Cardiac muscle cell (in vitro differentiated cells and primary cell): Measurements from ENCODE around the gene NCF4. TPM values are rescaled to one million over a fixed set of nuclear protein-coding genes. Genes with fewer than 3 reads are reported as not detected.

ENCODE experiments used
- DNase-seq, 2 donors: peaks; one replicate each; pipeline versions ENCODE4 v3.0.0 to v3.0.0-alpha.2; 2010 to 2017; ENCODE audit warnings: low read depth in 1 of 2, low spot score in 1 of 2
- H3K27ac ChIP-seq: fragments of 200-600 bp; sonication (generic); 2 replicates; pipeline ENCODE4 v1.5.1; 2016
- H3K27me3 ChIP-seq: fragments of 200-600 bp; sonication (generic); 2 replicates; pipeline ENCODE4 v1.6.0; 2016; ENCODE audit warnings: control low read depth
- H3K36me3 ChIP-seq: fragments of 200-600 bp; sonication (generic); 2 replicates; pipeline ENCODE4 v1.5.1; 2016; ENCODE audit warnings: control low read depth
- H3K4me1 ChIP-seq: fragments of 200-600 bp; sonication (generic); 2 replicates; pipeline ENCODE4 v1.8.1; 2017; ENCODE audit warnings: low read depth, mild to moderate bottlenecking, mixed run types
- H3K4me3 ChIP-seq: fragments of 200-600 bp; sonication (generic); 2 replicates; pipeline ENCODE4 v1.5.1; 2016; ENCODE audit warnings: mild to moderate bottlenecking
- H3K9me3 ChIP-seq: fragments of 200-600 bp; sonication (generic); 2 replicates; pipeline ENCODE4 v1.5.1; 2017; ENCODE audit warnings: low read depth, mild to moderate bottlenecking, control low read depth
- polyA plus RNA-seq: library from polyadenylated mRNA; unstranded; fragments of >200 nt; fragmentation: Nextera tagmentation; extraction: Ambion mirVana; gene quantifications from 2 replicates; pipeline ENCODE4 v1.2.1, GENCODE V29; 2016
- total RNA-seq: library from RNA; depleted of rRNA; stranded (reverse); fragments of >200 nt; gene quantifications from 2 replicates; pipeline ENCODE4 v1.2.3, GENCODE V29; 2016
- TF ChIP-seq, protein P1 (sequence below): IDR thresholded peaks from 2 replicates; pipeline ENCODE4 v1.5.1; 2012; ENCODE audit warnings: low read depth, mild to moderate bottlenecking, low read length

Gene NCF4
- total and polyA plus RNA-seq, 2 experiments from 2014 or later = not detected

DNA sequence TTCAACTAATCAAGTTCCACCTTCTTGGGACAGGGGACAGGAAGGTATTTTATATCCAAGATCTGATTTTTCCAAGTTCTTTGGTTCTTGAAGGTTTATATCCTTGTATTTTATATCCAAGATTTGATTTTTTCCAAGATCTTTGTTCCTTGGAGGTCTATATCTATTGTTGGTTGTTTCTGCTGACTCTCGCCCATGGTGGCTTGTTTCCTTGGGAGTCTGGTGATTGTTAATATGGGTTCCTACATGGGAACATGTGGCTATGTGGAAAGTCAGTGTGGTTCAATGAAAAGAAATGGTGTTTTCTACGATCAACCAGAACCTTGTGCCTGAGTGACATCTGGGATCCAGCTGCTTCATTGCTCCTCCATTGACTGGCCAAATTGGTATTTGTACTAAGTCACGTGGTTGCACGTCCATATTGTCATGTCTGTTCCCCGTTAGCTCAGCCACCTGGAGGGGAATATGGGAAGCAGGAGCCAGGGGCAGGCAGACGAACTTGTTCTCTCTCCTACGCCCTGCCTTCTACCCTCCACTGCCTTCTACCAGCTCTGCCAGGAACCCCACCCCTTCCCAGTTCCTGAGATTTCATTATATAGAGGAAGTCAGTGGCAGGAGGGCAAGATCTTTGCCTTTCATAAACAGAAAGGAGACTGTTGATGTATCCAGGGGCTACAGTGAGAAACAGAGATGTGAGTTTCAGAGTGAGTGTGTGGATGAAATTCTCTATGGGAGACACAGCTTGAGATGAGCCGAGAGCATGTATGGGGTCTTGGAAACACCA is 41.5 kb downstream of the NCF4 start:
- TF ChIP-seq, protein P1, sequence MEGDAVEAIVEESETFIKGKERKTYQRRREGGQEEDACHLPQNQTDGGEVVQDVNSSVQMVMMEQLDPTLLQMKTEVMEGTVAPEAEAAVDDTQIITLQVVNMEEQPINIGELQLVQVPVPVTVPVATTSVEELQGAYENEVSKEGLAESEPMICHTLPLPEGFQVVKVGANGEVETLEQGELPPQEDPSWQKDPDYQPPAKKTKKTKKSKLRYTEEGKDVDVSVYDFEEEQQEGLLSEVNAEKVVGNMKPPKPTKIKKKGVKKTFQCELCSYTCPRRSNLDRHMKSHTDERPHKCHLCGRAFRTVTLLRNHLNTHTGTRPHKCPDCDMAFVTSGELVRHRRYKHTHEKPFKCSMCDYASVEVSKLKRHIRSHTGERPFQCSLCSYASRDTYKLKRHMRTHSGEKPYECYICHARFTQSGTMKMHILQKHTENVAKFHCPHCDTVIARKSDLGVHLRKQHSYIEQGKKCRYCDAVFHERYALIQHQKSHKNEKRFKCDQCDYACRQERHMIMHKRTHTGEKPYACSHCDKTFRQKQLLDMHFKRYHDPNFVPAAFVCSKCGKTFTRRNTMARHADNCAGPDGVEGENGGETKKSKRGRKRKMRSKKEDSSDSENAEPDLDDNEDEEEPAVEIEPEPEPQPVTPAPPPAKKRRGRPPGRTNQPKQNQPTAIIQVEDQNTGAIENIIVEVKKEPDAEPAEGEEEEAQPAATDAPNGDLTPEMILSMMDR = no peak
- H3K36me3 ChIP-seq = no peaks in the 10 kb centered on the region
- H3K27ac ChIP-seq = no peak overlapping the region
- no peak for DNase-seq
- no peaks in the 10 kb centered on the region for H3K27me3 ChIP-seq
- no peaks in the 10 kb centered on the region for H3K9me3 ChIP-seq
- no peaks in the 10 kb centered on the region for H3K4me1 ChIP-seq
- no peak overlapping the region for H3K4me3 ChIP-seq

DNA sequence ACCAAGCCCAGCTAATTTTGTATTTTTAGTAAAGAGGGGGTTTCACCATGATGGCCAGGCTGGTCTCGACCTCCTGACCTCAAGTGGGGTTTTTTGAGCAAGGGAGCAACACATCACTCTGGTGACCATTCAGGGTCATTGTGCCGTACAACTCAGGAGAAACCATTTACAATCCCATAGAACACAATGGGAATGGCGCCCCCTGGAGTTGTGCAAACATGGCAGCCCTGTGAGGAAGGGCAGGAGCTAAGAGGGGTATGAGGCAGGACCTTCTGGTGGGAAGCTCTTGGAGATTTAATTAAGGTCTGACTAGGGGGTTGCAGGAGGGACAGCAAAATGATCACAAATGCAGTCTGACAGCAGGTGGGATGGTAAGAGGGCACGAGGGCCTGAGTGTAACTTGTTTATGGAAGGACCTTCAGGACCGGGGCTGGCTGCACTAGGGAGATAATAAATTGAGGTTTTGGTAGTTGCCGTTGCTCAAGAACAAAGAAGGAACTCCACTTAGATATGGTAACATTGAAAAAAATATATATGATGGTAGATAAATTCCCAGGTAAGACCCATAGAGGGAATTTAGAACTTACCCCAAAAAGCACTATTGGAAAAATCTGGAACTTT is 43.6 kb downstream of the NCF4 start:
- TF ChIP-seq, protein P1 = peak; percentile 10
- H3K4me1 ChIP-seq = no peaks in the 10 kb centered on the region

DNA sequence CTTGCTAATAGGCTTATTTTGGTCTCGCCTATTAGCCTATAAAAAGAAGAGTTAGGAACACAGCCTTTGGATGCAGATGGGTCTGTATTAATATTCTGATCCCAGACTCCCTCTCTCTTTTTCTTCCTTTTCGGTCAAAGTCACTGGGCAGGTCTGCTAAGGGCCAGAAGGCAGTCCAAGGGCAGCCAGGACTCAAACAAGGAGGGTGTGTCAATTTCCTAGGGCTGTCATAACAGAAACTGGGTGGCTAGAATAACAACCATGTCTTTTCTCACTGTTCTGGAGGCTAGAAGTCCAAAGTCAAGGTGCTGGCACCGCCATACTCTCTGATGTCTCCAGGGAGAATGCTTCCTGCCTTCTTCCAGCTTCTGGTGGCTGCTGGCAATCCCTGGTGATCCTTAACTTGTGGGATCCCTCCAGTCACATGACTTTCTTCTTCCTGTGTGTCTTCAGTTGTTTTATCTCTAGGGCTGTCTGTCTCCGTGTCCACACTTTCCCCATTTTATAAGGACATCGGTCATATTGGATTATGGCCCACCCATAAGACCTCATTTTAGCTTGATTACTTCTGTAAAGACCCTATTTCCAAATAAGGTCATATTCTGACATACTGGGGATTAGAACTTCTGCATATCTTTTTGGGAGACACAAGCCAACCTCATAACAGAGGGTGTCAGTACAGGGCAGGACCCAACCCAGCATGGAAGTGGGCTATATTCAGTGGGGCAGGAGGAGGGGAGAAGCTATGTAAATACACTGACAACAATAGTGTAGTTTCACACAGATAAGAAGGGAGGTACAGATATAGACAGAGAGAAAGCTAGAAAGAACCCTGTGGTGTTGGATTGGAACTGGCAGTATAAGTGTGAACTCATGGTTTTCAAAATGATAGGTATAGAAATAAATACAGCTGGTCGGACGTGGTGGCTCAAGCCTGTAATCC is 46.7 kb downstream of the NCF4 start:
- Histone ChIP-seq H3K9me3 (no peaks in the 10 kb centered on the region), H3K4me1 (no peaks in the 10 kb centered on the region)

More for the DNA sequence above, 43.6 kb downstream of the NCF4 start:
- Histone ChIP-seq H3K27ac (no peak overlapping the region), H3K27me3 (no peaks in the 10 kb centered on the region), H3K9me3 (no peaks in the 10 kb centered on the region), H3K36me3 (no peaks in the 10 kb centered on the region), H3K4me3 (no peak overlapping the region)
- no peak for DNase-seq

DNA sequence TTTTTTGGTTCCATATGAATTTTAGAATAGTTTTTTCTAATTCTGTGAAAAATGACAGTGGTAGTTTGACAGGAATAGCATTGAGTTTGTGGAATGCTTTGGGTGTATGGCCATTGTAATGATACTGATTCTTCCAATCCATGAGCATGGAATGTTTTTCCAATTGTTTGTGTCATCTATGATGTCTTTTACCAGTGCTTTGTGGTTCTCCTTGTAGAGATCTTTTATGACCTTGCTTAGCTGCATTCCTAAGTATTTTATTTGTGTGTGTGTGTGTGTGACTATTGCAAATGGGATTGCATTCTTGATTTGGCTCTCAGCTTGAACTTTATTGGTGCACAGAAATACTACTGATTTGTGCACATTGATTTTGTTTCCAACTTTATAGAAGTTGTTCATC is 49.7 kb downstream of the NCF4 start:
- no peak for DNase-seq
- no peak overlapping the region for H3K4me3 ChIP-seq
- TF ChIP-seq, protein P1 = no peak
- H3K4me1 ChIP-seq = no peaks in the 10 kb centered on the region
- H3K9me3 ChIP-seq = no peaks in the 10 kb centered on the region
- H3K36me3 ChIP-seq = no peaks in the 10 kb centered on the region
- H3K27me3 ChIP-seq = peaks cover 25% of the 10 kb centered on the region
- H3K27ac ChIP-seq = no peak overlapping the region

More for the DNA sequence above, 46.7 kb downstream of the NCF4 start:
- Histone ChIP-seq H3K27me3 (peaks cover 25% of the 10 kb centered on the region), H3K36me3 (no peaks in the 10 kb centered on the region), H3K27ac (no peak overlapping the region), H3K4me3 (no peak overlapping the region)
- no peak for DNase-seq
- TF ChIP-seq, protein P1 = no peak

DNA sequence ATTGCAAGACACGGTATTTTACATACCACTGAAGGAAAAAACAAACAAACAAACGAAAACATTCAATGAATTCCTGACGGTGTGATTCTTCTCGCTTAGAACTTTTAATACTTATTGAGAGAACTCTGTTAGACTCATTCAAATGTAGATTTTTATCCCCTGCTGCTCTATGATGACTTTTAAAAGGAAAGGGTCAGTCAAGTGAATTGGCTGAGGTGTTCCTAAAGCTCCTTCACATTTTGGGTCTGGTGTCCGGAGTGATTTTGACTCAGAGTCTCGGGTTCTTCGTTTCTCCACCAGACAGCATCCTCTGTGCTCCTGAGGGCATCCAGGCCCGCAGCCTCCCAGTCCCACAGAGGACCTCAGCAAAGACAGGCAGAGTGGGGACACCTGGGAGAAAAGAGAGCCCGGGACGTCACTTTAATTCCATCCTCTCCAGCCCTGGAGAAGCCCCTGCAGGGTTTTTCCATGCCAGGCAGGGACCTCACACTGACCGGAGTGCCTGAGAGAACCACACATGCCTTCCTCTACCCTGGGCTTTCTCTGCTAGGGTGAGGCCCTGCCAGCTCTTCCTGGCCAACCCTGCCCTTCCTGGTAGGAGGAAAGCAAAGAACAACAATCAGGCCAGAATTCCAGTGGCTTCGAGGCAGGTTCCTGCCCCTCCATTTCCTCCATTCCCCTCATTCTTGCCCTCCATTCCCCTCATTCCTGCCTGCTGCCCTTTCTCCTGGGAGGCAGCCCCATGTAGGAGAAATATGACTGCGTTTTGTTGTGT is 51.3 kb downstream of the NCF4 start:
- Histone ChIP-seq H3K27ac (no peak overlapping the region), H3K27me3 (peaks cover 29% of the 10 kb centered on the region), H3K36me3 (no peaks in the 10 kb centered on the region), H3K4me3 (no peak overlapping the region), H3K9me3 (no peaks in the 10 kb centered on the region), H3K4me1 (no peaks in the 10 kb centered on the region)
- TF ChIP-seq, protein P1 = no peak
- peak in 1 of 2 donors; percentile 38 for DNase-seq
